Measurements from ENCODE around the gene COL6A3. TPM values are rescaled to one million over a fixed set of nuclear protein-coding genes. Genes with fewer than 3 reads are reported as not detected.
A peak's percentile ranks its signal among the peaks of the same experiment; 100 is the strongest.

The COL6A3 gene
- total and polyA plus RNA-seq, 2 experiments from 2014 or later = 1.3 to 4.1 TPM

- Histone ChIP-seq H3K27ac (no peak overlapping the region), H3K4me3 (no peak overlapping the region), H3K4me1 (ENCODE audit: low read depth) (no peaks in the 10 kb centered on the region), H3K27me3 (no peaks in the 10 kb centered on the region), H3K9me3 (ENCODE audit: low read depth) (no peaks in the 10 kb centered on the region), H3K36me3 (no peaks in the 10 kb centered on the region)
- DNase-seq (ENCODE audit: low read depth in 1 of 2, low spot score in 1 of 2) = no peak
- no peak for TF ChIP-seq CTCF (IDR thresholded peaks at IDR 0.05; ENCODE audit: low read depth, low read length)
Observed at GRCh38 chr2:237280939-237281338, 133.0 kb downstream of the COL6A3 start.

- DNase-seq (ENCODE audit: low read depth in 1 of 2, low spot score in 1 of 2) = peak in 1 of 2 donors; percentile 93
- Histone ChIP-seq H3K36me3 (no peaks in the 10 kb centered on the region), H3K4me1 (ENCODE audit: low read depth) (no peaks in the 10 kb centered on the region), H3K27me3 (no peaks in the 10 kb centered on the region), H3K27ac (no peak overlapping the region), H3K9me3 (ENCODE audit: low read depth) (no peaks in the 10 kb centered on the region), H3K4me3 (no peak overlapping the region)
- TF ChIP-seq CTCF (IDR thresholded peaks at IDR 0.05; ENCODE audit: low read depth, low read length) = no peak
Observed at GRCh38 chr2:237280229-237280628, 133.7 kb downstream of the COL6A3 start.

GRCh38 chr2:237279012-237279768 lies 134.8 kb downstream of the COL6A3 start:
- Histone ChIP-seq H3K27me3 (no peaks in the 10 kb centered on the region), H3K9me3 (ENCODE audit: low read depth) (no peaks in the 10 kb centered on the region), H3K27ac (no peak overlapping the region), H3K36me3 (no peaks in the 10 kb centered on the region), H3K4me1 (ENCODE audit: low read depth) (no peaks in the 10 kb centered on the region), H3K4me3 (no peak overlapping the region)
- DNase-seq (ENCODE audit: low read depth in 1 of 2, low spot score in 1 of 2) = no peak
- TF ChIP-seq CTCF (IDR thresholded peaks at IDR 0.05; ENCODE audit: low read depth, low read length) = no peak

- no peak for TF ChIP-seq CTCF (IDR thresholded peaks at IDR 0.05; ENCODE audit: low read depth, low read length)
- H3K27ac ChIP-seq = no peak overlapping the region
- no peaks in the 10 kb centered on the region for H3K36me3 ChIP-seq
- no peaks in the 10 kb centered on the region for H3K9me3 ChIP-seq (ENCODE audit: low read depth)
- no peaks in the 10 kb centered on the region for H3K4me1 ChIP-seq (ENCODE audit: low read depth)
- no peak overlapping the region for H3K4me3 ChIP-seq
- DNase-seq (ENCODE audit: low read depth in 1 of 2, low spot score in 1 of 2) = peak in 1 of 2 donors; percentile 67
- no peaks in the 10 kb centered on the region for H3K27me3 ChIP-seq
Observed at GRCh38 chr2:237278568-237278967, 135.4 kb downstream of the COL6A3 start.

GRCh38 chr2:237276716-237277490 lies 137.1 kb downstream of the COL6A3 start:
- no peak for TF ChIP-seq CTCF (IDR thresholded peaks at IDR 0.05; ENCODE audit: low read depth, low read length)
- no peak for DNase-seq (ENCODE audit: low read depth in 1 of 2, low spot score in 1 of 2)
- no peaks in the 10 kb centered on the region for H3K36me3 ChIP-seq
- no peaks in the 10 kb centered on the region for H3K4me1 ChIP-seq (ENCODE audit: low read depth)
- no peak overlapping the region for H3K27ac ChIP-seq
- H3K9me3 ChIP-seq (ENCODE audit: low read depth) = no peaks in the 10 kb centered on the region
- H3K27me3 ChIP-seq = no peaks in the 10 kb centered on the region
- H3K4me3 ChIP-seq = no peak overlapping the region

Other genes with a start within 250 kb of the COL6A3 start
- 0.11 and 0.27 TPM in 2 replicates for gene MLPH, start 73.1 kb upstream of the COL6A3 start, total RNA-seq
- 1.4 TPM in 1 of 2 replicates, not detected in the other for gene MLPH, start 73.1 kb upstream of the COL6A3 start, polyA plus RNA-seq
- not detected in 2 replicates for gene PRLH, start 152.4 kb upstream of the COL6A3 start, total RNA-seq
- gene PRLH, start 152.4 kb upstream of the COL6A3 start, polyA plus RNA-seq = not detected in 2 replicates
- 2.9 and 4.7 TPM in 2 replicates for gene RAB17, start 176.6 kb upstream of the COL6A3 start, total RNA-seq
- gene RAB17, start 176.6 kb upstream of the COL6A3 start, polyA plus RNA-seq = 1.4 and 3.1 TPM in 2 replicates
- gene LRRFIP1, start 213.4 kb upstream of the COL6A3 start, total RNA-seq = 66.3 and 95.3 TPM in 2 replicates
- gene LRRFIP1, start 213.4 kb upstream of the COL6A3 start, polyA plus RNA-seq = 90.9 and 125 TPM in 2 replicates